Measurements from ENCODE around the gene ZNF423.

- TF ChIP-seq, protein P1, sequence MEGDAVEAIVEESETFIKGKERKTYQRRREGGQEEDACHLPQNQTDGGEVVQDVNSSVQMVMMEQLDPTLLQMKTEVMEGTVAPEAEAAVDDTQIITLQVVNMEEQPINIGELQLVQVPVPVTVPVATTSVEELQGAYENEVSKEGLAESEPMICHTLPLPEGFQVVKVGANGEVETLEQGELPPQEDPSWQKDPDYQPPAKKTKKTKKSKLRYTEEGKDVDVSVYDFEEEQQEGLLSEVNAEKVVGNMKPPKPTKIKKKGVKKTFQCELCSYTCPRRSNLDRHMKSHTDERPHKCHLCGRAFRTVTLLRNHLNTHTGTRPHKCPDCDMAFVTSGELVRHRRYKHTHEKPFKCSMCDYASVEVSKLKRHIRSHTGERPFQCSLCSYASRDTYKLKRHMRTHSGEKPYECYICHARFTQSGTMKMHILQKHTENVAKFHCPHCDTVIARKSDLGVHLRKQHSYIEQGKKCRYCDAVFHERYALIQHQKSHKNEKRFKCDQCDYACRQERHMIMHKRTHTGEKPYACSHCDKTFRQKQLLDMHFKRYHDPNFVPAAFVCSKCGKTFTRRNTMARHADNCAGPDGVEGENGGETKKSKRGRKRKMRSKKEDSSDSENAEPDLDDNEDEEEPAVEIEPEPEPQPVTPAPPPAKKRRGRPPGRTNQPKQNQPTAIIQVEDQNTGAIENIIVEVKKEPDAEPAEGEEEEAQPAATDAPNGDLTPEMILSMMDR (IDR thresholded peaks at IDR 0.05) = no peak
- TF ChIP-seq POLR2A (IDR thresholded peaks at IDR 0.05) = no peak
These were observed 168.4 kb downstream of the ZNF423 start for GRCh38 chr16:49687476-49688002.

Measured in Peyer's patch (tissue), 4 donors.